ENCODE data around the gene SPEM2.
A peak's percentile ranks its signal among the peaks of the same experiment; 100 is the strongest.

SPEM2 gene

DNA sequence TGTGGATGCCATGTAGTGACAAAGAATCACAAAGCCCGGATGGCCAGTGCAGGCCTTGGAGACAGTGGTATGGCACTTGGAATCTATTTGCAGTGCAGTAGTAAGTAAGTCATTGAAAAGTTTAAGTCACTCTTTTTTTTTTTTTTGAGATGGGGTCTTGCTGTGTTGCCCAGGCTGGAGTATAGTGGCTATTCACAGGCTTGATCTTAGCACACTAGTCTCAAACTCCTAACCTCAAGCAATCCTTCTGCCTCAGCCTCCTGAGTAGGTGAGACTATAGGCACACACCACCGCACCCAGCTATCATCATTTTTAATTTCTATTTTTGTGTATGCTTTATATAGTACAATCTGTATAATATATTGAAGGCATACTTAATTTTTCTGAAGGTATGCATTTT, 26.8 kb upstream of the SPEM2 start:
- TF ChIP-seq, protein P1, sequence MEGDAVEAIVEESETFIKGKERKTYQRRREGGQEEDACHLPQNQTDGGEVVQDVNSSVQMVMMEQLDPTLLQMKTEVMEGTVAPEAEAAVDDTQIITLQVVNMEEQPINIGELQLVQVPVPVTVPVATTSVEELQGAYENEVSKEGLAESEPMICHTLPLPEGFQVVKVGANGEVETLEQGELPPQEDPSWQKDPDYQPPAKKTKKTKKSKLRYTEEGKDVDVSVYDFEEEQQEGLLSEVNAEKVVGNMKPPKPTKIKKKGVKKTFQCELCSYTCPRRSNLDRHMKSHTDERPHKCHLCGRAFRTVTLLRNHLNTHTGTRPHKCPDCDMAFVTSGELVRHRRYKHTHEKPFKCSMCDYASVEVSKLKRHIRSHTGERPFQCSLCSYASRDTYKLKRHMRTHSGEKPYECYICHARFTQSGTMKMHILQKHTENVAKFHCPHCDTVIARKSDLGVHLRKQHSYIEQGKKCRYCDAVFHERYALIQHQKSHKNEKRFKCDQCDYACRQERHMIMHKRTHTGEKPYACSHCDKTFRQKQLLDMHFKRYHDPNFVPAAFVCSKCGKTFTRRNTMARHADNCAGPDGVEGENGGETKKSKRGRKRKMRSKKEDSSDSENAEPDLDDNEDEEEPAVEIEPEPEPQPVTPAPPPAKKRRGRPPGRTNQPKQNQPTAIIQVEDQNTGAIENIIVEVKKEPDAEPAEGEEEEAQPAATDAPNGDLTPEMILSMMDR (IDR thresholded peaks at IDR 0.05; ENCODE audit: unreplicated experiment in 3 of 3): no peak
- Mint-ChIP-seq H3K27ac (peak overlapping the region in 1 of 3 experiments; percentile 21), H3K36me3 (ENCODE audit: low read depth) (peaks cover 8% of the 10 kb centered on the region), H3K4me3 (peak overlapping the region in 2 of 3 experiments; percentile 26 to 55), H3K9me3 (no peaks in the 10 kb centered on the region), H3K4me1 (peaks cover 10% of the 10 kb centered on the region), H3K27me3 (ENCODE audit: low read depth) (no peaks in the 10 kb centered on the region)

DNA sequence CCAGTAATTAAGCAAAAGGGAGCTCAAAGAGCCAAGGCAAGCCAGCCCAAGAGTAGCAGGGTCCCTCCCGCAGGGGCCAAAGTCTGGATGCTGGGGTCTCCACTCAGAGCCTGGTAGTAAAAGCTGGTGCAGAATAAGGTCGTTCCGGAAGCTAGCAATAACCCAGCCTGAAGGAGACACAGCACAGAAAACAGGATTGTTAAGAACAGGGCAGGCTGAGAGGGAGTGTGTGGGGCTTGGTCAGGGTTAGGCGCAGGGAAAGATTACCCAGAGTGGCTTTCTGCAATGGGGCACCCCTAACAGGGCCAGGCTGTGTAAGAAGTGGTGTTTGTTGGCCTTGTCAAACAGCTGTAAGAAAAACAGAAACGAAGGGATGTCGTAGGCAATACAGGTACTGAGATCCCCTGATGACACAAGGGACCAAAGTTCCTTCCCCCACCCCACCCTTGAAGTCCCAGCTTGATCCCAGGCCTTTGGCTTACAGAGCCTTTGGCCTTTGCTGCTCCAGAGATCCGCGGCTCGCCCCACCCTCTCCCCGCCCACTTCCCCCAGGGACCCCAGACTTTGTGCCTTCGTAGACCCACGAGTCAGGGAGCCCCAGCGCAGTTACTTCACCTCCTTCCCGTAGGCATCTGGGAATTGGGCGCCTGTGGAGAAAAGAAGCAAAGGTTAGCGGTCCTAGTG, 22.2 kb upstream of the SPEM2 start:
- TF ChIP-seq, protein P1 (IDR thresholded peaks at IDR 0.05; ENCODE audit: unreplicated experiment in 3 of 3): no peak
- peak overlapping the region; percentile 73 to 95 (median 95) for H3K27ac Mint-ChIP-seq
- no peaks in the 10 kb centered on the region for H3K9me3 Mint-ChIP-seq
- H3K4me1 Mint-ChIP-seq: peaks cover 13% of the 10 kb centered on the region
- peak overlapping the region; percentile 90 to 96 (median 94) for H3K4me3 Mint-ChIP-seq
- H3K36me3 Mint-ChIP-seq (ENCODE audit: low read depth): peaks cover 8% of the 10 kb centered on the region
- peaks cover 6% of the 10 kb centered on the region for H3K27me3 Mint-ChIP-seq (ENCODE audit: low read depth)

DNA sequence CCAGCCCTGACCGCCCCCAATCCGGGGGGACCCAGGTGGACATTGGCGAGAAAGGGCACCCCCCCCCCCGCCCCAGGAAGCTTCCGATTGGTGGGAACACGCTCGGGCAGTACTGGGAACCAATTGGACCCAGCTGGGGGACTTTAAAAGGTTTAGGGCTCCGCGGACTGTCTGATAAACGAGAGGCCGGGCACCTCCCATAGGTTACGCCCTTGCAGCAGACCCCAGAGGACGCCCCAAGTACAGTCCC, 21.8 kb upstream of the SPEM2 start:
- peaks cover 8% of the 10 kb centered on the region for H3K36me3 Mint-ChIP-seq (ENCODE audit: low read depth)
- peaks cover 6% of the 10 kb centered on the region for H3K27me3 Mint-ChIP-seq (ENCODE audit: low read depth)
- peak overlapping the region; percentile 73 to 95 (median 95) for H3K27ac Mint-ChIP-seq
- H3K4me3 Mint-ChIP-seq: peak overlapping the region; percentile 90 to 96 (median 94)
- H3K9me3 Mint-ChIP-seq: no peaks in the 10 kb centered on the region
- peaks cover 13% of the 10 kb centered on the region for H3K4me1 Mint-ChIP-seq
- TF ChIP-seq, protein P1 (IDR thresholded peaks at IDR 0.05; ENCODE audit: unreplicated experiment in 3 of 3): no peak

DNA sequence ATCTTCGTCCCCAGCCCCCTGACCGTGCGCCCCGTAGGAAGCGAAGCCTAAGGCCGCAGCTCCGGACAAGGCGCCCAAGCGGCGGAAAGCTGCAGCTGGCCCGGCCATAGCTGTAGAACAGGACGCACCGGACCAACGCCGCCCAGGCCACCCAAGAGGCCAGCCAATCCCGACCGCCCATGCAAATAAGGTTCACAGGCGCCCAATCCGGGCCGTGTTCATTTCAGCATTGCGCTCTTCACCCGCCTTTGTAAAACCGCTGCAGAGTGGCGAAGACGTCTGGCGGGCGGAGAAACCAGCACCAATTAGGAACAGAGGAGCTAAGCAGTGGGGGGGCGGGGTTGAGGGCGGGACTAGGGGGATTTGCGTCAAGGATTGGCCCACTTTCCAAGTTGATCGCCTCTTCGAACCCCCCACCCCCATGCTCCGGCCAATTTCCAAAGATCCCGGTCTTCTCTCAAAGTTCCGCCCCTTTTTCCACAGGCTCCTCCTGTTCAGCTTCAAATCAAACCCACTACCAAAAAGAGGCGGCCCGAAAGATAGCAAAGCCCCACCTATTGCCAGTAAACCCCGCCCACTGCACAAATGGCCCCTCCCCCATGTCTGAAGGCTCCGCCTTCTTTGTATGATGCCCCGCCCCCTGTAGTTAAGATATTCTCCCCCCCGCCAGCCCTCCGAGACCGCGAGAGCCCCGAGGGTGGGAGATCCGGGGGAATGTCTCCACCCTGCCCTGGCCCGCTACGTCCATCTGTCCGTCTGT, 21.3 kb upstream of the SPEM2 start, which contains the start of gene TMEM256:
Gene TMEM256 (minus strand): TSS at position 121 of the 760 bp plus-strand sequence. CDS start 13 bp downstream, at position 108.
- Mint-ChIP-seq H3K4me1 (peaks cover 15% of the 10 kb centered on the region), H3K36me3 (ENCODE audit: low read depth) (peaks cover 11% of the 10 kb centered on the region), H3K27ac (peak within 1 kb of the TSS; percentile 73 to 95 (median 95)), H3K9me3 (no peaks in the 10 kb centered on the region), H3K4me3 (peak within 1 kb of the TSS; percentile 90 to 96 (median 94)), H3K27me3 (ENCODE audit: low read depth) (peaks cover 6% of the 10 kb centered on the region)
- TF ChIP-seq, protein P1 (IDR thresholded peaks at IDR 0.05; ENCODE audit: unreplicated experiment in 3 of 3): no peak

DNA sequence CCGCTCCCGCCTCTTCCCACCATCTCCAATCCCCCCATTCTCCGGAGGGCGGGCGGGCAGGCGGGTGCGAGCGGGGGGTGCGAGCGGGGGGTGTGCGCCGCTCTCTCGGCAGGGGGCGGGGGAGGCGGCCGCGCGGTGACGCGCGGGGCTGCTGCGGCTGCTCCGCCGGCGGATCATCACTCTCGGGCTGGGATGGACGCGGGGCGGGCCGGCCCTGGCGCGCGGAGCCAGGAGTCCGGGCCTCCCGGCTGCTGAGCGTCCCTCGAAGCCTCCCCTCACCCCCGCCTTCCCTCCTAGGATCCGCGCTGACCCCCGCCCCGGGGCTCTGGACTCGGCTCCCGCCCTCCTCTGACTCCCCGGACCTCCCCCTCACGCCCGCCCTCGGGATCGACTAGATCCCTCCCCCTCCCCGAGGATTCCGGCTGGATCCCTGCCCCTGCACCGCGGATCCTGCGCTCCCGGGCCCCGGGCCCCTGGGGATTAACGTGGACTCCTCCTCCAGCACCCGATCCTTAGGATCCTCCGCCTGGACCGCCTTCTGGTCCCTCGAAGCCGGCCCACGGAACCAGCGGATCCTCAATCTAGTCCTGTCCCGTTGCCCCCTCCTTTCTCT, 20.6 kb upstream of the SPEM2 start:
- Mint-ChIP-seq H3K27me3 (ENCODE audit: low read depth) (peaks cover 6% of the 10 kb centered on the region), H3K9me3 (no peaks in the 10 kb centered on the region), H3K36me3 (ENCODE audit: low read depth) (peaks cover 14% of the 10 kb centered on the region), H3K4me3 (peak overlapping the region; percentile 90 to 96 (median 94)), H3K4me1 (peaks cover 19% of the 10 kb centered on the region), H3K27ac (peak overlapping the region; percentile 73 to 95 (median 95))
- TF ChIP-seq, protein P1 (IDR thresholded peaks at IDR 0.05; ENCODE audit: unreplicated experiment in 3 of 3): no peak
